Activated CD4-positive, alpha-beta T cell treated with anti-CD3 and anti-CD28 coated beads, Interleukin-2, amount 50 U/mL, for 4 hours (primary cell): ENCODE results near the gene PACSIN2.
"Not testable (repeated sequence)": the region's sequence is repeated elsewhere in the genome, so short reads cannot be mapped to it uniquely, and the experiment has no call there.

Experiments
- DNase-seq, 2 experiments: peaks; one replicate each; pipeline ENCODE4 v3.0.0-alpha.2; 2020

Gene PACSIN2

DNA sequence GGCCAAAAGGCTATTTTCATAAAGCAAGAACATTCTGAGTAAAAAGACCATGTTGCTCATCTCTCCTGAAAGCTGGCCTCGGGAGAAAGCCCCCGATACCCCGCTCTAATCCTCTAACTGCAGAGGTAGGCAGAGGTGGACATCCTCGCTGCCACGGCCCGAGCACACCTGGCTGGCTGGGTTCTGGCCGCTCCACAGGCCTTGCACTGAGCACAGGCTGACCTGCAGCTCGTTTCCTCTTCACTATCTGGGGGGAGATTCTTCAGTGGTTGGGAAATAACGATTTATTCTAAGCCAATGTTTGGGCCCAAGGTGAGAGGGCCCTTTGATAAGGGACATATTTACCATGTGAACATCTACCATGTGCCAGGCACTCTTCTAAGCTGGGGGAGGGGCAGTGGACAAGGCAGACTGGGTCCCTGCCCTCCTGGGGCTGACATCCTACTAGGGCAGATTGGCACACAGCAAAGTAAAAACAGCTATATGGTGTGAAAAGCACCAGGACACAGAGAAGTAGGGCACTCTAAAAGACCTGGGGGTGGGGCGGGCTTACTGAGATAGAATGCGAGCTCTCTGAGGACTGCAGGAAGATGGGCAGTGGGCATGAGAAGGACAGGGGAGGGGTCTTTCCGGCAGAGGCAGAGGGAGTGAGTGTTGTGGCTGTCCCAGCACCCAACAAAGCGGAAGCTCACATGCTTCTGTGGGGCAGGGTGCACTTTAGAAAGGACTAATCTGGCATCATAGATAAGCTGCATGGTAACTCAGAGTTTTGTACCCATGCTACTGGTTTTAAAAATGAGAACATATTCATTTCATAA is 92.4 kb downstream of the PACSIN2 start:
- no peak for DNase-seq

DNA sequence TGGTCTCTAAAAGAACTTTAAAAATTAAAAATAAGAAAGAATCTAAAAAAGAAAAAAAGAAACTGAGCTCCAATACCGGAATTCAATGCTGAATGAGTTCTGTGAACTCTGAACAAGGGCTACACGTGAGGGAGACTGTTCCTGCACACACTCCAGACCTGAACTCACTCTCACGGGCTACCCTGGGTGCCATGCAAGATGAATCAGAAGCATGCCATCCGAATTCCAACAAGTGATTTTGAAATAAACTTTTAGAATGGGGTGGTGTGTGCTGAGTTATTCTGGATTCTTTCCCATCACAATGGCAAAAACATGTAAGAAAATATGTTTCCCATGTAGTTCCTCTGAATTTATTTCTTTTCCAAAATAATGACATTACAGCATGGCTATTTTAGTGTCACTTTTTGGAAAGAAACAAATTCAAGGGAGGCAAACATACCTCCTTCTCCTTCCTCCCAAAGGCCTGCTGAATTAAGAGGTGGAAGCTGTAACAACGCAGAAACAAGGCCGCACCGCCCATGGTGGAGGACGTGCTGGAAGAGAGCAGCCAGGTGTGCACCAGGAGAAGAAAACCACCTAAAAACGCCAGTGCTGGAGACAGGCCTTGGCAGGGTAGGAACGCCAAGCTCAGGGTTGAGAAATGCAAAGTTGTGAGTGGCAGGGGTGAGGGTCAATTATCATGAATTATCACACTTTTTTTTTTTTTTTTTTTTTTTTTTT is 94.7 kb downstream of the PACSIN2 start:
- no peak for DNase-seq

DNA sequence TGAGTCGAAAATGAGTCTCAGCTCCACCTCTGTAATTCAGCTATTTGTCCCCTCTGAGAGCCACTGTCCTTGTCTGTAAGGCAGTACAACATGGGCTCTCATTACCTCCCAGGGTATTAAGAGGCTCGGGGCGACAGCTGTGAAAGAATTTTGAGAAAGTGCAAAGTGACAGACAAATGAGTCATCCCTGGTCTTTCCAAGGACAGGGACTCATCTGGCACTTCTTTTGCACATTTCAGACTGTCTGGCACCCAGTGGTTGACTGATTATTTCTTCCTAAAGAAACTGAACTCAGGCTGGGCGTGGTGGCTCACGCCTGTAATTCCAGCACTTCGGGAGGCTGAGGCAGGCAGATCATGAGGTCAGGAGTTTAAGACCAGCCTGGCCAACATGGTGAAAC is 95.8 kb downstream of the PACSIN2 start:
- DNase-seq = no peak

DNA sequence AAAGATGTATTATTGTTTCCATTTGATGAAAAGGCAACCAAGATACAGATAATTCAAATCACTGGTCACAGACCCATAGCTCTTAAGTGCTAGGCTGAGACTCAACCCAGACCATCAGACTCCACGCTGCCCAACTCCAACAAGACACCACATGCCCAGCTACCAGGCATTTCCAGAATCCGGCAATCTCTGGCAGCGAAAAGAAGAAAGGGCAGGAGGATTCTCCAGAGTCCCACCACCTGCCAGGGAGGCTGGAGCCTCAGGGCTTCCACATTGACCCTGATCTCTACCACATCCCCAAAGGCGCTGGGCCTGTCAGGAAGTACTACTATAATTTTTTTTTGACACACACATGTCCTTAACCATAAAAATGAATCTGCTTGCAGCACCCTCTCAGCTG is 96.4 kb downstream of the PACSIN2 start:
- DNase-seq = no peak

DNA sequence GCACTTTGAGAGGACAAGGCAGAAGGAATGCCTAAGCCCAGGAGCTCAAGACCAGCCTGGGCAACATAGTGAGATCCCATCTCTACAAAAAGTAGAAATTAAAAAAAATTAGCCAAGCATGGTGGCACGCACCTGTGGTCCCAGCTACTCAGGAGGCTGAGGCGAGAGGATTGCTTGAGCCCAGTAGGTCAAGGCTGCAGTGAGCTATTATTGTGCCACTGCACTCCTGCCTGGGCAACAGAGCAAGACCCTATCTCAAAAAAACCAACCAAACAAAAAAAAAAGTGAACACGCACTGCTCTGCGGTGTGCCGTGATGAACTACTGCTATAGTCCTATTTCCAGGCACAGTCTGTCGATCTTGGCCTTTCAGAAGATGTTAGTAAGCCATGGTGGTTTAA is 97.6 kb downstream of the PACSIN2 start:
- not testable (repeated sequence) for DNase-seq

DNA sequence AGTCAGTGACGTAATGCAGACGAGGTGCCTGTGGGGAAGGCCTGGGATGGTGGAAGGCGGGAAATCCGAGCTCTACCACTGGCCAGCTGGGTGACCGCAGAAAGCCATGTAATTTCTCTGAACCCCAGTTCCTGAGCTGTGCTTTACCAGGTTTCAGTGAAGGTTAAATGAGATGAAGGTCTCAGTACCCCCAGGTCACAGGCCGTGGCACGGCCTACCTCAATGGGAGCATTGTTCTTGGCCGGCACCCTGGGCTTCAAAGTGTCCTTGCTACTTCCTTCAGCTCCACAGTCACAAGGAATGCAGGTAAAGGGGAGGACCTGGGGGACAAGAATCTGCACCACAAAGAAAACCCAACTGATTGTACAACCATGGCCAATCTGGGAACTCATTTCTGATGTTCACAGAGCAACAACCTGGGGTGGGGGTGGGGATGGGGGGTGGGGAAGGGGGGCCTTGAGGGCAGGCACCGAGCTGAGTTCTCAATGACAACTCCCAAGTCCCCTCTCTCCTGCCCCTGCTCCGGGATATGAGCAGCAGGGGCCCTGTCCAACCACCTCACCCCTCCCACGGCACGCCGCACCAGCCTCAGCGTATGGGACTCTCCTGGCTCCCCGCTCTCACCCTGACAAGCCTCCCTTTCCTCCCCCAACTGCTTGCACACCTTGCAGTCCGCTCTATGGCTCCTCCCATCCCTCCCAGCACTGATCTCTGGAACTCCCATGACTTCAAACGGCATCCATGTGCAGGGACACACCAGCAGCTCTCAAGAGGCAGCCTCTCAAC is 98.8 kb downstream of the PACSIN2 start:
- no peak for DNase-seq

DNA sequence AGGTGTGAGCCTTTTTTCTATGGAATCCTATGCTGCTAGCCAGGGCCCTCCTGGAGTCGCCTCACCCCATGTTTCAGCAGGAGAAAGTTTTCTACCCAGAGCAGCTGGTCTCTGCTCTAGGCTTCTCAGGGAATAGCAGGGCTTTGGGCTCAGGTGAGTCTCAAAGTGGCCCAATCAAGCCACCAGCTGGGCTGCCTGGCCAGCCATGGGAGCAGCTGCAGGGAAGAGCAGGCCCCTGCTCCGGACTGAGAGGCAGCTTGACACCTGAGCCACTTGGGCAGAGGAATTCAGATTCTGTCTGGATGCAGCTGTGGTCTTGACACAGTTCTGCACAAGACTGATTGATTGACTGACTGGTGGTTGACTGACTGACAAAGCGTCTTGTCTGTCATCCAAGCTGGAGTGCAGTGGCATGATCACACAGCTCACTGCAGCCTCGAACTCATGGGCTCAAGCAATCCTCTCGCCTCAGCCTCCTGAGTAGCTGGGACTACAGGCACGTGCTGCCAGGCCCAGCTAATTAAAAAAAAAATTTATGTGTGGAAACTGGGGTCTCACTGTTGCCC is 100.4 kb downstream of the PACSIN2 start:
- DNase-seq = no peak

DNA sequence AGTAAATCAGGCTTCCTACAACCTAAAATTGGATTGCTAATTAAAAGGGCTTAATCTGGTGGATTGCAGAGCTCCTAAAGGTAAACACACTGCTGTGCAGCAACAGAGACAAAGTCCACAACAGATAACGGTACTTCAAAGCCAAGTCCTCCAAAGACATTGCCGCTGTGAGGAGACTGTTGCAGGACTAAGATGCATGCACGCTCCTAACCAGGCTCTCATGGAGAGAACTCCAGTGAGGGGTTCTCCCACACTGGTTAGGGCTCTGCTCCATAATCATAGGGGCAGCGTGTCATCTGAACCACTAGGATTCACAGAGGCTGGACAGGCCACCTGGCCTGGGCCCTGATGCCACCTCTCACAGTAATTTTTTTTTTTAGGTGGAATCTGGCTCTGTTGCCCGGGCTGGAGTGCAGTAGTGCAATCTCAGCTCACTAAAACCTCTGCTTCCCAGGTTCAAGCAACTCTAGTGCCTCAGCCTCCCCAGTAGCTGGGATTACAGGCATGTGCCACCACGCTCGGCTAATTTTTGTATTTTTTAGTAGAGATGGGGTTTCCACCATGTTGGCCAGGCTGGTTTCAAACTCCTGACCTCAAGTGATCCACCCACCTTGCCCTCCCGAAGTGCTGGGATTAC is 101.0 kb downstream of the PACSIN2 start:
- no peak for DNase-seq

DNA sequence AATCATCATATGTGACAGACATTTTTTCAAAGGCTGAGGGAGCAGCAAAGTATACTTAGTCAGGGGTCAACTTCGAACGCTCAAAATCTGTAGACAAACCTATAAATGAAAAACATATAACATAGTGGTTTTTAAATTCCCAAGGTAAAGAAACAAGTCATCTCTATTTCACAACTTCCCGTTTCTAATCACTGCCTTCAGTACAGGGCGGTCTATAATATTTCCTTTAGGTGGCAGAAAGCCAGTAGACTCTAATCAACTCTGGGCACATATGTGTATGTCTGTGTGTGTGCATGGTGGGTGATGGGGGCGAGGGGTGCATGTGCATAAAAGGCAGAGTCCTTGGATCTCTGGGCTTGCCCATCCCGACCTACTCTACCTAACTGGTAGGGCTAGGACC is 102.9 kb downstream of the PACSIN2 start:
- DNase-seq = no peak

DNA sequence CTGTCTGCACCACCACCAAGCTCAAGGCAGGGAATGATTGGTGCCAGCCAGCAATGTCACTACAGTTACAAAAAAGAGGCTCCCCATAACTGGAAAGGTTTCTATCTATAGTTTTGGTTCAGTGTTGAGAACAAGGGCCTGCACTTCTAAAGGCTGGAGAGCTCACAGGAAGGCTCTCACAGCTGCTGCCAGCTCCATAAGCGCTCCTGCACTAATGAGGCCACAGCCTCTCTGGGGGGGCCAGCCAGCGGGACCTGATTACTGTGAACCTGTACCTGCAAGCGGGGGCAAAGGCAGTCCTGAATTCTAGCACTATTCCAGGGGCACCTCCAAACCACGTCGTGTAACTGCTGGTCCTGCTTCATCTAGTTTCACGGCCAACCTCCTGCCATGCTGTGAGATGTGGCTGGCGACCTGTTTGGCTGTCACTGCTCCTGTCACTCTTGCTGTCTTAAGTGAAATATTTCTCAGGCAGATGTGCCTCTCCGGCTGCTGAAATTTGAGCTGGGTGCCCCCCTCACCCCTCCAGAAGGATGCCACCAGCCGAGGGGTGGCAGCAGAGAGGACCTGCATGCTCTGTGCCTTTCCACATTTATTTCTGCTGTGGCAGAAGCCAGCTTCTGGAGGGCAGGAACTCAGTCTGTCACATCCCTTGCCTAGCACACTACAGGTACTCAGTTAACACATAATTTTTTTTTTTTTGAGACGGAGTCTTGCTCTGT is 104.6 kb downstream of the PACSIN2 start:
- DNase-seq = no peak

DNA sequence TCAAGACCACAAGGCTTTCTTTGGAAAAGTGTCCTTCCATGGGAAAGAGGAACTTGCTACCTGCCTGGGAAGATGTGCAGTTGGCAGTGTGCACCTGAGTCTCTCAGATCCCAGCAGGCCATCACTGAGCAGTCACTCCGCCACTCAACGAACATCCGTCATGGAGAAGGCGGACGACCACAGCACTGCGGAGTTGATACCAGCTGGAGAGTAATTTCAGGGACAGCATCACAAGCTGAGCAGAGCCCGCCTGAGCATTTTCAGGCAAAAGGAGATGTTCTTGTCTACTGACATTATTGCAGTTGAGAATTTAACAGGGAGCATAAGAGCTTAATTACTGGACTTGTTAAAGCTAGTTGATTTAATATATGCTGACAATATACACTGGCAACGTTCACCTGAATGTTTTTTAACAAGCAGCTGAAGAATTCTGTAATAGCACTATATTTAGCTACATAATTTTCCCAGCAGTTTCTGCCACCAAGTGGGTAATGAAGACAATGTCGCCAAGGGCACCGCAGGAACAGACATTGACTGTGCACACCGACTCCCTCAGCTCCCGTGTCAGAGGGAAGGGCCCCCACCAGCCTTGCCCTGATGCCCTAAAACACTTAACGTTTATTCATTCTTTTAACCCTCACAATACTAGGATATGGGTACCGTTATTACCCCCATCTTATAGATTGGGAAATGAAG is 105.4 kb downstream of the PACSIN2 start:
- DNase-seq = no peak

DNA sequence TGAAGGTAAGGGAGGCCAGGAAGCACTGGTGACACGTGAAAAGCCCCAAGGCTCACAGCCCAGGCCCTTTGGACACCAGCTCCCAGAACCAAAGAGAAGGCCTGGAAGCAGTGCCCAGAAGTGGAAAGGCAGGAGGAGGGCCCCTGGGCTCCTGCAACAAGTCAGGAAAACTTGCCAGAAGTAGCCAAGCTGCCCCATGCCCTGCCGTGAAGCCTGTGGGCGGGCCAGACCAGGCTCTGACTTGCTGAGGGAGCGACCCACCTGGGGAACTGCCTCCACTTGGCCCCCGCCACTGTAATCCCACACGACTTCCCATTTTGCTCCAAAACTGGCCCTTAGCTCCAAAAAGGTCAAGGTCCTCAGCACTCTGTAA is 106.6 kb downstream of the PACSIN2 start:
- DNase-seq = no peak

DNA sequence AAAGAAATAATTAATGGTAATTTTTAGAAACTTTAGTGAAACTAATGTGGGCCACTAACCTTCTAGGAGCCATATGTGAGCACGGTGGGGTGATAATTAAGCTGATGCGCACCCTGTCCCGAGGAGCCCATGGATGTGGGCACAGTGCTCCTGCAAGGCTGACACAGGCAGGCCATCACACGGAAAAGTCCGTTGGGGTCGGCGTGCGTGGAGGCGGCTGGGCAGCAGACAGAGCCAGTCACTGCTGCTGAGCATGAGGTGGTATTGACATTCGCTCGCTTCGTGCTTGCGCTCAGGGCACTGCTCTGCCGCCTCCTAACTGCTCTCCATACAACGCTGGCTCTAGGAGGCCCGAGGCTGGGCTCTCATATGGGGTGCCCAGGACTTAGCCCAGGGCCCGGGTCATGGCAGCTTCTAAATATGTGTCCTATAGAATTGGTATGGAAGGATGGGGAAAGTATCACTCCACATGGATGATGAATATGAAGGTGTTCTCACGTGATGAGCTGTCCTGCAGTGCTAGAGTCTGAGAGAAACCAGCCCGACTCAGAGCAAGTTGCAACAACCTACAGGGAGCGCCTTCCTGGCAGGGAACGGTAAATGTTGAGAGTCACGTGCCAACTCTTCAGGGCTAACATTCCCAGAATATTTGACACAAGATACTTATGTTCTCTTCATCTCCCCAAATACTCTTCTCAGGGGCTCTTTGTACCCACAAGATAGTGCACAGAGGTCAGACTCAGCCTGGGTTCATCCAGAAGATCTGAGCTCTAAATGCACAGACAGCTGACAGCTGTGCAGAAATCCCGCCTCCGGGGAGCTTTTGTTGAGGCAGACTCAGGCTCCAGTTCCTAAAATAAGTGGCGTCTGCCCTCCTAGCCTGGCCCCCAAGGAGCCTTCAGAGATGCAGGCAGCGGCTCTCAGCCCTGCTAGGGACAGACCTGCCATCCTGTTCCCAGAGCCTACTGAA is 107.3 kb downstream of the PACSIN2 start:
- DNase-seq = no peak

DNA sequence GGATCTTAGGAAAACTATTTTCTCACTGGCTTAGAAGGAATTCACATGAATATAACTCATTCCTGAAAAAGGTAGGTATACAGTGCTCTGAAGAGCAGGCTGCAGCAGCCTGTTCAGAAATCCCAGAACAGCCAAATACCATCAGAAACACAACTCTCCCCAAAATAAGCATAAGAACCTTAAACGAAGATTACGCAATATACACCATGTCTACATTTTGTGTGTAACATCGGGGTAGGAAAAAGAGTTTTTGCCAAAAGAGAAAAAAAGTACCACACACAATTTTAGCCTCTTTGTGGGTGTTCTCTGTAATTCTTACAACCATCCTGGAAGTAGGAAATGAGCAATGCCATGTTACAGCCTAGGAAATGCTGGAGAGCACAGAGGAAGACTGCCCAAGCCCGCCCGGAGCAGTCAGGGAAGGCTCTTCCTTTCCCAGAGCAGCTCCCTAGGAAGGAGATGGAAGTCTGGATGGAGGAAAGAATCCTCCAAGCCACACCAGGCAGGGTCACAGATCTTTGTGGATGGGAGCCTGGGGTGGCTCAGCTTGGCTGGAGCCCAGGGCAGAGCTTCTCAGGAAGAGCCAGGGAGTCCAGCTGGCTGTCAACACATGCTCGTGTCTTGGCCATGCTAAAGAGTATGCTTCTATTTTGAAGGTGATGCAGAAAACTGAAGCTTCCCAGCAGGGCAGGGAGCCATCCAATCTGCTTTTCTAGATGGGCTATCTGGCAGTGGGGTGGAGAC is 108.2 kb downstream of the PACSIN2 start:
- no peak for DNase-seq

DNA sequence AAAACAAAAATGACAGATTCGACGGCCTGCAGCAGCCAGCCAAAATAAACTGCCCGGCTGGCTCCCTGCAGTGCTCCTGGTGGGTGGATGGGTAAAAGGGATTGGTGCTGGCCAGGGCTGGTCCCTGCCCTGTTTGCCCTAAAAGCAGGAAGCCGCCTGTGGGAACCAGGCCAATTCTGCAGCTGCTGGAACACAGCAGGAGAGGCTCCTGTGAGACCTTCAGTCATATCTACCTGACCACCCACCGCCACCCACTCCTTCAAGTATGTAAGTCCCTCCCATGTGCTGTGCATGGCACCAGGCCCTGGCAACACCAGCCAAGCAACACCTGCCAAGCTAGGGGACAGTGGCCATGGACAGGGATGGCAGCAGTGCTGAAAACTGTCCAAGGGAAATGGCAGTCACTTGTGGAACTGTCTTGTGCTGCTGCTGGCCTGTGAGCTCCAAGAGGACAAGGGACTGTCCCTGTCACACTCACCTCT is 109.2 kb downstream of the PACSIN2 start:
- DNase-seq = no peak

DNA sequence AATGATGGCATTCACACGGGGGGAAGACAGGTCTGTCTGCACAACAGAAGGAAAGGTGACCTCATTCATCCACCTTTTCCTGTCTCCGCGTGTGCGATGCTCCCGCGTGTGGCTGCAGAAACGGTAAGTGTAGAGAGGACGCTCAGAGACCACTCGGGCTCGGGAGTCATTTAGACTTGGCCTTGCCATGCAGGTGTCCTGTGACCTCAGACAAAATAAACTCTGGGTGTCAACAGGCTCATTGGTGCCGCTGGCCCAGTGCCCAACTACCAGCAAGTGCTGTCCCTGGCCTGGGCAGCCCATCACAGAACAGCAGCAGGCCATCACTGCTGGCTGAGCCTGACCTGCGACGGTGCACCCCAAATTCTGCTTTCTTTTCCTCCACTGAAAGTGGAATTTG is 109.7 kb downstream of the PACSIN2 start:
- no peak for DNase-seq

DNA sequence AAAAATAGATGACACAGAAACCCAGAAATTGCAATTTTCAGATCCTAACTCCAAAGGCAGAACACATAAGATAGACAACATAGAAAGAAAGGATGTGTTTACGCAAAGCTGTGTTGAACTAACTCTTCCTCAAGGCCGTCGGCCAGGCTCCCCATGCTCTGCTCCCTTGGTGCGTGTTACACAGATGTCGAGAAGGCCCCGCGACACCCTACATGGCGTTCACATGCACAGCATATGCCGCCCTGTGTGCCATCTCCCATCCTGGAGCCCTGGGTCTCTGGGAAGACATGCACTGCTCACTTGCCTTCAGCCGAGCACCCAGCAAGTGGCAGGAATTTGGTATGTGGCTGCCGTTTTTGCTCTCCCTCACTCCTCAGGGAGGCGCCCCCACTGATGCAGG is 110.9 kb downstream of the PACSIN2 start:
- DNase-seq = no peak

DNA sequence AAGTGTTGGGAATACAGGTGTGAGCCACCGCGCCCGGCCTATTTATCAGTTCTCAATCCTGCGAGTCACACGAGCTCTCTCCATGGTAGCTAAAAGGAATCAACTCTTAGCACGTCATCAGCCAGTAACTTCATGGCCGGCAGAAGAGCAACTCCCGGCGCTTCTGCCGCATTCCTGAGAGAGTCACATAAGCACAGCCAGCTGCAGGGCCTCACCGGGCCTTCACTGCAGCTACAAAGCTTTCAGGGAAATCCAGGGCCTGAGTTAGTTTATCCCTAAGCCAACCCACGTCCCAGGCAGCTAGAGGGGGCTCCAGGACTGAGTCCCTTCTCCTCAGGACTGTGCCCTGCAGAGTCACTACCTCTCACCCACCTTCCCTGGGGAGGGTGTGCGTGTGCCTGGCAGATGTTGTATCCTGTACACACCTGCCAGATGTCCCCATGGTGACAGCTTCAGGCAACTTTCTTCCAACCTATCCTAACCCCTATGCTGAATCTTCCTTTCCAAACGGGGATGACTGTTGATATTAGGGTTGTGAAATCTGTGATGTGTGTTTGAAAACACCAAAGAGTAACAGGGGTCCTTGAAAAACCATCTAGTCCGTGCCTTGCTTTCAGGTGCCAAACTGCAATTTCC is 112.0 kb downstream of the PACSIN2 start:
- DNase-seq = no peak
